Superior temporal gyrus (tissue), 1 donor: ENCODE measurements around the gene HEATR9.

ENCODE experiments used
- DNase-seq: peaks from one replicate; pipeline ENCODE4 v3.0.0-alpha.2; 2016; ENCODE audit errors: extremely low spot score

HEATR9 gene

GRCh38 chr17:35809855-35810461 lies 58.7 kb downstream of the HEATR9 start:
- no peak for DNase-seq

- peak; percentile 99 for DNase-seq
Measured at GRCh38 chr17:35808962-35809854, 59.5 kb downstream of the HEATR9 start, which contains the start of gene TAF15. TAF15 (plus strand) TSS chr17:35809484; CDS start chr17:35809570, 86 bp downstream.

GRCh38 chr17:35808240-35808961 lies 60.3 kb downstream of the HEATR9 start:
- no peak for DNase-seq

DNA sequence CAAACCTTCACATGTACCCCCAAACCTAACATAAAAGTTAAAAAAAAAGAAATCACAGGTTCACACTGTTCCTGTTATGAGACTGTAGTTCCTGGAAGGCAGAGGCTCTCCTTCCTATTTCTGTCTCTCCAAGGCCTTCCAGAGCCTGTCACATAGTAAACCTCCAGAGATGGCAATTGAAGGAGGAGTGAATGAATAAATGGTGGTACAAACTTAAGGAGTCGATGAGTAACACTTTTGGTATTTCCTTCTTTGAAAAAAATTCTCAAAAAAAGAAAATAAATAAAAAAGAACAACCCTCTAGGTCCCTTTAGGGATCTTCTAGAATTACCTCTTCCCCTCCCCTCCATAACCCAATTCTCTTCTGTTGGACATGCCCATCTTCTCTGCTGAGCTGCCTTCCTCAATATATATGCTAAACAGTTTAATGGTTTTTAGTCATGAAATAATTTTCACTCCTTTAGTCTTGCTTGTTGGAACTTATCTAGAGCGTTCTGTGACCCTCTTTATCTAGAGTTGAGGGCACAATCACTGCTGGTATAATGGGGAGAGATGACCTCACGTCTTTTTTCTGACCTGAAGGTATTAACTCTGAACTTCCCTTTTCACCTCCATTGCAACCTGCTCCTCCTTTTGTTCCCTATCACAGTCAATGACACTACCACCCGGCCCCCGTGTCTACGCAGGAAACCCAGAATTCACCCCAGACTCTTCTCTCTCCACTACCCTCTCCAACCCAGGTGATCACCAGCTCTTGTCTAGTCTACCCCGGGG lies 61.1 kb downstream of the HEATR9 start:
- DNase-seq, result no peak
